ENCODE data around the gene DOCK4. TPM values are rescaled to one million over a fixed set of nuclear protein-coding genes. Genes with fewer than 3 reads are reported as not detected.

Gene DOCK4
- total RNA-seq, 1 donor from 2014 or later: 100 TPM

DNA sequence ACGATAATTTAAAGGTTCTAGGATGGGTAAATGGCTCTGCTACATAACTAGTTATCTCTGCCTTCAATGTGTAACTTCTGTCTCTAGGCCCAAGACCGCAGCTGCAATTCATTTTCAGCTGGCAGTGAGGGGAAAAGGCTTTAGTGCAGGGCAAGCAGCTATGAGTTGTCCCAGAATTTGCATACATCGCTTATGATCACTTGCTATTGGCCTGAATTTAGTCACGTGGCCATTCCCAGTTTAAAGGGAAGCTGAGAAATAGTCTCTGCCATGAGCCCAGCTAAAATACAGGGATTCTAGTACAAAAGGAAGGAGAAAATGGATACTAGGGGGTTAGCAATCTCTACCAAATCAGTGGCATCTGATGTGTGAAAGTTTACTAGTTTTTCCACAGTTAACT, 498.1 kb downstream of the DOCK4 start:
- no peaks in the 10 kb centered on the region for H3K27me3 ChIP-seq
- H3K27ac ChIP-seq: no peak overlapping the region
- no peak overlapping the region for H3K4me3 ChIP-seq
- TF ChIP-seq, protein P1, sequence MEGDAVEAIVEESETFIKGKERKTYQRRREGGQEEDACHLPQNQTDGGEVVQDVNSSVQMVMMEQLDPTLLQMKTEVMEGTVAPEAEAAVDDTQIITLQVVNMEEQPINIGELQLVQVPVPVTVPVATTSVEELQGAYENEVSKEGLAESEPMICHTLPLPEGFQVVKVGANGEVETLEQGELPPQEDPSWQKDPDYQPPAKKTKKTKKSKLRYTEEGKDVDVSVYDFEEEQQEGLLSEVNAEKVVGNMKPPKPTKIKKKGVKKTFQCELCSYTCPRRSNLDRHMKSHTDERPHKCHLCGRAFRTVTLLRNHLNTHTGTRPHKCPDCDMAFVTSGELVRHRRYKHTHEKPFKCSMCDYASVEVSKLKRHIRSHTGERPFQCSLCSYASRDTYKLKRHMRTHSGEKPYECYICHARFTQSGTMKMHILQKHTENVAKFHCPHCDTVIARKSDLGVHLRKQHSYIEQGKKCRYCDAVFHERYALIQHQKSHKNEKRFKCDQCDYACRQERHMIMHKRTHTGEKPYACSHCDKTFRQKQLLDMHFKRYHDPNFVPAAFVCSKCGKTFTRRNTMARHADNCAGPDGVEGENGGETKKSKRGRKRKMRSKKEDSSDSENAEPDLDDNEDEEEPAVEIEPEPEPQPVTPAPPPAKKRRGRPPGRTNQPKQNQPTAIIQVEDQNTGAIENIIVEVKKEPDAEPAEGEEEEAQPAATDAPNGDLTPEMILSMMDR (IDR thresholded peaks at IDR 0.05): no peak
- H3K9me3 ChIP-seq: no peaks in the 10 kb centered on the region
- H3K4me1 ChIP-seq: no peaks in the 10 kb centered on the region
- ATAC-seq (no peak), DNase-seq (no peak)
- no peaks in the 10 kb centered on the region for H3K36me3 ChIP-seq
- intact Hi-C loops (cut with DNase I): no loop called here

DNA sequence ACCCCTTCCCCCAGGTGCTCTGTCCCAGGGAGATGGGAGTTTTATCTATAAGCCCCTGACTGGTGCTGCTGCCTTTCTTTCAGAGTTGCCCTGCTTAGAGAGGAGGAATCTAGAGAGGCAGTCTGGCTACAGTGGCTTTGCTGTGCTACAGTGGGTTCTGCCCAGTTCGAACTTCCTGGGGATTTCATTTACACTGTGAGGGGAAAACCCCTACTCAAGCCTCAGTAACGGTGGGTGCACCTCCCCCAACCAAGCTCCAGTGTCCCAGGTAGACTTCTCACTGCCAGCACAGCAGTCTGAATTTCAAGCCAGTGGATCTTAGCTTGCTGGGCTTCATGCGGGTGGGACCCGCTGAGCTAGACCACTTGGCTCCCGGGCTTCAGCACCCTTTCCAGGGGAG, 500.4 kb downstream of the DOCK4 start:
- TF ChIP-seq, protein P1 (IDR thresholded peaks at IDR 0.05): no peak

GRCh38 chr7:111697771-111698170, 508.4 kb downstream of the DOCK4 start:
- Histone ChIP-seq H3K4me1 (no peaks in the 10 kb centered on the region), H3K27me3 (no peaks in the 10 kb centered on the region), H3K27ac (no peak overlapping the region), H3K4me3 (no peak overlapping the region), H3K36me3 (no peaks in the 10 kb centered on the region), H3K9me3 (no peaks in the 10 kb centered on the region)
- ATAC-seq (no peak), DNase-seq (no peak)
- intact Hi-C loops (cut with DNase I): no loop called here
- TF ChIP-seq, protein P1 (IDR thresholded peaks at IDR 0.05): no peak

More for the DNA sequence above, 500.4 kb downstream of the DOCK4 start:
- Histone ChIP-seq H3K27me3 (no peaks in the 10 kb centered on the region), H3K27ac (no peak overlapping the region), H3K4me1 (no peaks in the 10 kb centered on the region), H3K4me3 (no peak overlapping the region), H3K36me3 (no peaks in the 10 kb centered on the region), H3K9me3 (no peaks in the 10 kb centered on the region)
- intact Hi-C loops (cut with DNase I): no loop called here
- DNase-seq (no peak), ATAC-seq (no peak)

- Histone ChIP-seq H3K9me3 (no peaks in the 10 kb centered on the region), H3K4me1 (no peaks in the 10 kb centered on the region), H3K27ac (no peak overlapping the region), H3K36me3 (no peaks in the 10 kb centered on the region), H3K27me3 (no peaks in the 10 kb centered on the region), H3K4me3 (no peak overlapping the region)
- ATAC-seq: no peak
- intact Hi-C loops (cut with DNase I): no loop called here
- no peak for DNase-seq
- TF ChIP-seq, protein P1 (IDR thresholded peaks at IDR 0.05): no peak
These were observed 511.8 kb downstream of the DOCK4 start for GRCh38 chr7:111694376-111694775.

DNA sequence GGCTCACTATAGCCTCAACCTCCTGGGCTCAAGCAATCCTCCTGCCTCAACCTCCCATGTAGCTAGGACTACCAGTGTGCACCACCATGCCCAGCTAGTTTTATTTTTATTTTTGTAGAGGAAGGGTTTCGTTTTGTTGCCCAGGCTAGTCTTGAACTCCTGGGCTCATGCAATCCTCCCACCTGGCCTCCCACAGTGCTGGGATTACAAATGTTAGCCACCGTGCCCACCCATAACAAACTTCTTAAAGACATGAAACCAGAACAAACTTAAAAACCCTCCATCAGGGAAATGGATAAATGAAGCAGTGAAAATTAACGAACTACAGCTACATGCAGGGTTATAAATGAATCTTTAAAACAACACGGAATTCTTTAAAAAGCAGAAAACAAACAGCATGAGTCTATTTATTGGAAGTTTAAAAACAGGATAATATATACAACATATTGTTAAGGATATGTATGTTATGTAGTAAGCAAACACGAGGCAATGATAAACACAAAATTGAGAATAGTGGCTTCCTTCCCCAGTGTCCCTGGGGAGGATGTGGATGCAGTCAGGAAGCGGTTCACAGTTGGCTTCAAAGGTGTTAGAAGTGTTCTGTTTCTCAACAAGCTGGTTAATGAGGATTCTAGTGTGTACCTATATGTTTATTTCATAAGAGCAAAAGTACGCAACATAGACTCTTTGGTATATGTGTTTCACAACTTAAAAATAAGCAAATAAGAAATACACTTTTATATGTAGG, 515.7 kb downstream of the DOCK4 start:
- no peak for ATAC-seq
- Histone ChIP-seq H3K9me3 (no peaks in the 10 kb centered on the region), H3K27ac (no peak overlapping the region), H3K27me3 (no peaks in the 10 kb centered on the region), H3K4me3 (no peak overlapping the region), H3K36me3 (no peaks in the 10 kb centered on the region), H3K4me1 (no peaks in the 10 kb centered on the region)
- DNase-seq: no peak
- intact Hi-C loops (cut with DNase I): no loop called here
- TF ChIP-seq, protein P1 (IDR thresholded peaks at IDR 0.05): no peak

Measured in upper lobe of right lung (tissue), 1 donor.